GM18873 (cell line): Measurements from ENCODE around the gene TNFRSF11A.

Experiments used
- ATAC-seq: cut with Tn5 transposase; IDR thresholded peaks from one replicate; pipeline ENCODE4 v1.9.1; 2021; ENCODE audit warnings: mild to moderate bottlenecking, moderate library complexity, moderate number of reproducible peaks; ENCODE audit not compliant: unreplicated experiment, low FRiP score

TNFRSF11A gene

GRCh38 chr18:62324917-62325805, at the start of gene TNFRSF11A:
Gene TNFRSF11A (plus strand): TSS chr18:62325310. CDS start chr18:62325353, 43 bp downstream.
- ATAC-seq: no peak

GRCh38 chr18:62277045-62277444, 48.1 kb upstream of the TNFRSF11A start:
- no peak for ATAC-seq

GRCh38 chr18:62279561-62279960, 45.5 kb upstream of the TNFRSF11A start:
- ATAC-seq: no peak

DNA sequence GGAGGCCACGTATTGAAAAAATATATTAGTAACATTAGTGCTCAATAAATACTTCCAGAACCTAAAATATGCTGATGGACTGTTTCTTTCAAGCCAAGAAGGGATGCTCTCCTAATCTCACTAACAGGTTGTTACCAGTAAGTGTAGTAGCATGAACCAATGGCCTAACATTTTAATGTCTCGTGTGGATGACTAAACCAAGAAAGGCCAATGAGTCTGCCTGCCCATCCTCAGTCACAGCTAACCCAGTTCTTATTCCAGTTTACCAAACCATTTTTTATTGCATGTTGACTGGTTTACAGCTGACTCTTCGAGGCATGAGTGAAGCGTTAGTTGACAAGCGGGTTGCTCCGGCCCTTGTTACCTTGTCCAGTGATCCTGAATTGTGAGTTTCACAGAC, 45.1 kb upstream of the TNFRSF11A start:
- no peak for ATAC-seq

- ATAC-seq: no peak
Observed at GRCh38 chr18:62280786-62281185, 44.3 kb upstream of the TNFRSF11A start.

DNA sequence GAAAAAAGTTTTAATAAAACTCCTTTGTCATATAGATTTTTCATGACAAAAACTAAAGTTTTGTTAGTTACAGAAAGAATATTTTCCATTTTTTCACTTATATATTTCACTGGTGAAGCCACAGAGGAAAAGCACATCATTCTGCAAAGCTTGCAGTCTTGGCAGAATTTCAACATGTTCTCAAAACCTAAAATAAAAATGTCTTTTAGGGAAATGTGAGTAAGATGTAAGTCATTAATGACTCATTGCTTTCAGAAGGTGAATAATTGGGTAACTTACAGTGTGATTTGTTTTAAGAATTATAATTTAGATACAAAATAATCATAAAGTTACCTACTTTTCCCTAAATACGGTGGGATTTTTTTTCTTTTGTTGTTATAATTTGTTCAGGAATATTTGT, 43.4 kb upstream of the TNFRSF11A start:
- ATAC-seq: no peak

- ATAC-seq: no peak
Observed at GRCh38 chr18:62282188-62282629, 42.9 kb upstream of the TNFRSF11A start.

DNA sequence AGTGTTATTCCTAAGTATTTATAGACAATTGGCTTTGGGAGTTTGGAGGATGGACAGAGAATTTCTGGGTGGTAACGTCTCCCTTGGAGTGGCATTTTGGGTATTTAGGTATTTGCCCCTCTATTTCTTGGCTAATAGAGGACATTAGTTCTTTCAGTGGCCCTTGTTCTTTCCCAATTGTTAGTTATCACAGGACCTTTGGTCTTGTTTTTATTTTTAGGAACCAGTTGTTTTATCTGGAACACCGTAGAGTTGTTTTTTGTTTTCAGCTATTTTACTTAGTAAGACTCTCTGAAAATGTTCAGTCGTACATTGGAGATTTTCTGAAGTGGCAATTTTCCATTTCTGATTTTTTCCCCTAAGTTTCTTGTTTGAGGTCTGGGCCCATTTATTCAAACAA, 40.5 kb upstream of the TNFRSF11A start:
- ATAC-seq: no peak

DNA sequence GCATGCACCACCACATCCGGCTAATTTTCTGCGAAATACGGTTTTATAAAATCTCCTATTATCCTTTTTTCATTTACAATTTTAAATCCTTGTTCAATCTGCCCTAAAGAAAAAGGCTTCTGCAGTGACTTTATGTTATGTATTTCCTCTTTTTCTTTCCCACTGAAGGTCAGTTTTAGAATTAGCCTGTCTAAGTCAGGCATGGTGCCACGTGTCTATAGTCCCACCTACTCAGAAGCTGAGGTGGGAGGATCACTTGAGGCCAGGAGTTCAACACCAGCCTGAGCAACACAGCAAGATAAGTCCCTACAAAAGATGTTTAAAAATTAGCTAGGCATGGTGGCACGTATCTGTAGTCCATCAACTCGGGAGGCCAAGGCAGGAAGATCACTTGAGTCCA, 39.8 kb upstream of the TNFRSF11A start:
- no peak for ATAC-seq

- no peak for ATAC-seq
Observed at GRCh38 chr18:62287781-62288664, 37.1 kb upstream of the TNFRSF11A start.

DNA sequence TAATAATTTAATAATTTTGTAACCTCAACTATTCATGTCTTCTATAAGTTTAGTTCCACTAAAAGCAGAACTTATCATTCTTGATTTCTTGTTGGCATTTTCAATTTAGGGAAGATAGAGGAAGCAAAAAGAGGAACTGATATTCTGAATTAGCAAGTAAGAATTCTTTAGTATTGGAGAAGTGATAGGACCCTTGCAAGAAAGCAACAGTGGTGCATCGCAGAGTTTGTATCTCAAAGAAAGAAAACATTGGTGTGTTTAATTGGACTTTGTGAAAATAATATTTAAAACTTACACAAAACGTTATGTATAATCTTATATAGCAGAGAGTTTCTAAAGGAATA, 36.5 kb upstream of the TNFRSF11A start:
- ATAC-seq: no peak

- peak; percentile 40 for ATAC-seq
Observed at GRCh38 chr18:62289047-62289446, 36.1 kb upstream of the TNFRSF11A start.

DNA sequence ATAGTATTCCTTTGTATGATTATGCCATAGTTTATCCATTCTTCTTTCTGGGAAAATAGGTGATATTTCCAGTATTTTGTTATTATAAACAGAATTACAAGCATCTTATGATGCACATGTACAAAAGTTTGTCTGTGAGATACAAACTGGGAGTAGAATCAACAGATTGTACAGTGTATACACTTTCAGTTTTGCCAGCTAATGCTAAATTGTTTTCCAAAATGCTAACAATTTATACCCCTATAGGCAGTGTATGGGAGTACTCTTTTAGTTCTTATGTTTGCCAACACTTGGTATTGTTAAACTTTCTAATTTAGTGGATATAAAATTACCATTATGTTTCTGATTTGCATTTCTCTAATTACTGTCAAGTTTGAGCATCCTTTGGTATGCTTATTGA, 31.0 kb upstream of the TNFRSF11A start:
- no peak for ATAC-seq

DNA sequence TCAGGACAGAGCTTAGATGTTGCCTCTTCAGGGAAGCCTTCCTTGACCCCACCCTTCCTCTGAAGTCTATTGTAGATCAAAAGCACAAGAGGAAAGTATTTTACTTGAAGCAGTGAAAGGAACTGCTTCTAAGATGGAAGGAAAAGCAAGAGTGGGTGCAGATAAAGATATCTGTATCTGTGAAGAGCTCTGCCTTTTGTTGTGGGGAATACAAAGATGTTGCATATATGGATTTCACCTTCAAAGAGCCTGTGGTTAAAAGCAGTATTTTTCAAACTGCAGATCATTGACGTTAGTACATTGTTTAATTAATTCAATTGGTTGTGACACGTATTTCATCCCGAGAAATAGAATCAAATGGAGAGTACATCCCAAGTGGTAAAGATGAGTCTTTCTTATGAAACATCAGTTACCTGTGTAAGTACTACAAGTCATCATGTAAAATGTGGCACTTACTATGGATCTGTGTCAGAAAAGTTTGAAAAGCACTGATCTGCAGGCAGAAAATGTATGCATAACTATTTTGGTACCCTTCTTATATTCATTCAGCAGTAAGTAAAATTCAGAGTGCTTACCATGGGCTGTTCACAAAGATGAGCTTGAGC, 24.6 kb upstream of the TNFRSF11A start:
- ATAC-seq: no peak

GRCh38 chr18:62301322-62301721, 23.8 kb upstream of the TNFRSF11A start:
- no peak for ATAC-seq

DNA sequence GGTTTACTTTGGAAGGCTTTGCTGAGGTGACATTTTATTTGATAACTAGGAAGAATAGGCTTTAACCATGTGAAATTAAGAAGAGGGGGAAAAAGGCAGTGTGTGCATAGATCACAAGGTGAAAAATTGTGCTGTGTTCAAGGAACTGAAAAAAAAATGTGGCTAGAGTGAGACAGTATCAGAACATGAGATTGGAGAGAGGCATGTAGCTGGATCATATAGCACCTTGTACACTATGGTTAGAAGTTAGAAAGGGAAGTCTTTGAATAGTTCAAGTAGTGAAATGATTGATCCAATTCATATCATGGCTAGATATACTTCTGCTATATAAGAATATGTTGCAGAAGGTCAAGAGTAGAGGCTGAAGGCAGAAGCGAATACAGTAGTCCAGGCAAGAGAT, 12.3 kb upstream of the TNFRSF11A start:
- ATAC-seq: no peak

DNA sequence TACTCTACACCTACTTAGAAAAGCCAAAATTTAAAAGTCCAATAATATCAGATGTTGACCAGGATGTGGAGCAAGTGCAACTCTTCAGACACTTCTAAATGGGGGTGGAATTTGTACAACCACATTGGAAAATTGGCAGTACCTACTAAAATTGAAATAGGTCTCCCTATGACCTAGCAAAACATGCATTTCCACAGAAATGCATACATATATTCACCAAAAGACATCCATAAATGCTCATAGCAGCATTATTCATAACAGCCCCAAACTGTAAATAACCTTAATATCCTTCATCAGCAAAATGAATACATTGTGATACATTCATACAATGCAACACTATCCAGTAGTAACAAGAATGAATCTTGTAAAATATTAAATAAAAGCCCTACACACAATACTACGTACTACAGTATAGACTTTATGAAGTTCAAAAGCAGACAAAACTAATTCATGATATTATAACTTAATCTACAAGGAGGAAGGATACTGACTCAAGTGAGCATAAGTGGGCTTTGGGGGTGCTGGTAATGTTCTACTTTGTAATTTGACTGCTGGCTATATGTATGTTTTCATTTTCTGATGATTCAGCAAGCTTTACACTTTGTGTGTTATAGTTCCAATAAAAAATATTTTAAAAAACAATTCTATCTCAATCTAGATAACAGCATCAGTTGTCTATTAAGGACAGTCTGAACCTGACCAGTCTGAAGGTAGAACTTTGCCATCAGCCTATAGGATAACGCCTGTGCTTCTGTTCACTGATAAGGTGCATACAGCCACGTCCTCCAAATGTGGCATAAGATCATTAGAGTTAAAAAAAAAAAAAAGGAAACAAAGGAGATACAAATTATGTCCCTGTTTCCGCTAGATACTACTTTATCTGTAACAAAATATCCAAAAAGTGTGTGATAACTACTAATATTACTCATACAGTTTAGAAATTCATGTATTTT, 6.6 kb upstream of the TNFRSF11A start:
- ATAC-seq: no peak

DNA sequence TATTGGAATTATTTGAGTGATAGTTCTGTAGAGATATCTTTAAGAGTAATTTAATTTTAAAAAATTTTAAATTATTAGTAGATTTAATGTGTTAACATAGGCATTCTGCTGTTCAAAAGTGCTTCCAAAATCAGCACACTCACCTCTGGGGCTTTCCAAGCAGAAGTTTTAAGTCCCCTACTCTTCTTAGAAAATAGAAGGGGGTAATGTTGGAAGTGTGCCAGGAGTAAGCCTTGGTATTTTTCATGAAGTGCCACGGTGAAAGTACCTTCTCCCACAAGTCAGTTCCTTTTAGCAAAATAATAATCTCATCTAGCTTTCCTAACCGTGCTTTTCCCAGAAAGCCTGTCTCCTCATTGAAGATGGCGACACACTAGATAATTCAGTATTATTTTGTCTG, 3.9 kb upstream of the TNFRSF11A start:
- ATAC-seq: no peak

DNA sequence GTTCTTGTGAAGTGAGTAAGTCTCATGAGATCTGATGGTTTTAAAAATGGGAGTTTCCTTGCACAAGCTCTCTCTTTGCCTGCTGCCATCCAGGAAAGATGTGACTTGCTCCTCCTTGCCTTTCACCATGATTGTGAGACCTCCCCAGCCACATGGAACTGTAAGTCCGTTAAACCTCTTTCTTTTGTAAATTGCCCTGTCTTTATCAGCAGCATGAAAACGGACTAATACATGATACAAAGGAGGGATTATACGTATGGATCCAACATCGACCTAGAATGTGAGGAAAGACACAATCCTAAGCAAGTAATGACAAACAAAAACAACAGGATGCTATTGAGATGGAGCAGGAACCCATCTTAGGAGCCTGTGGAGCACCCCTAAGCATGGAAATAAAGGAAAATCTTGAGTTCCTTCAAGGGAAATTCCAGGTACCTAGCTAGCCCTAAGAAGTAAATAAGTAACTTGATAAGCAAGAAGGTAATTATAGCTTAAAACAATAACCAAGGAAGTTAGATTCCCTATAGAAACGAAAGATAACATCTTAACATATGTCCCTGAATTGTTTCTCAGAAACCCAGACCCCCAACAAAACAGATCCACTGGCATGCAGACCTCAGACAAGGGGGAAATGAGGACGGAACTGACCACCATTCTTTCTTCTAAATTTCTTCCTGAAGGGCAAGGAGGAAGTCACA, 1.5 kb upstream of the TNFRSF11A start:
- ATAC-seq: no peak
